HEK293 (cell line): ENCODE data around the gene MAP7.

Experiments
- CTCF ChIA-PET: fragments of 350-600 bp; formaldehyde crosslinking; extraction: SDS; loops from one replicate; lab custom pipeline; 2021; ENCODE audit warnings: antibody characterized with exemption; lab: Yijun Ruan, JAX
- POLR2A ChIA-PET: fragments of 300-600 bp; formaldehyde crosslinking; extraction: SDS; loops from one replicate; lab custom pipeline; 2020; ENCODE audit warnings: antibody characterized with exemption, inconsistent platforms; lab: Yijun Ruan, JAX
- H3K27ac ChIP-seq: fragments of 200-500 bp; sonication (Bioruptor generic); 2 replicates; pipeline ENCODE4 v1.5.1; 2014; ENCODE audit warnings: low read depth, low read length, control low read depth, inconsistent platforms; ENCODE audit errors: extremely low read depth
- H3K36me3 ChIP-seq, 2 experiments: fragments of 200-500 bp in 1 of 2; sonication (Bioruptor generic) in 1 of 2; 1 replicate in 1 of 2; 2 replicates in 1 of 2; pipeline ENCODE4 v1.5.1; 2014 to 2017; ENCODE audit warnings: inconsistent platforms in 2 of 2, low read length in 2 of 2; ENCODE audit not compliant: control insufficient read depth in 2 of 2, insufficient read depth in 1 of 2
- H3K4me1 ChIP-seq: fragments of 200-500 bp; sonication (Bioruptor generic); 2 replicates; pipeline ENCODE4 v1.5.1; 2014; ENCODE audit warnings: mild to moderate bottlenecking, low read length, inconsistent platforms; ENCODE audit not compliant: control insufficient read depth, insufficient read depth
- H3K4me3 ChIP-seq: 2 replicates; pipeline ENCODE4 v1.5.1; 2011; ENCODE audit warnings: low read depth, mild to moderate bottlenecking, control low read depth, low read length, moderate library complexity
- H3K9me3 ChIP-seq: fragments of 200-500 bp; sonication (Bioruptor generic); 2 replicates; pipeline ENCODE4 v1.5.1; 2014; ENCODE audit warnings: low read depth, low read length, inconsistent platforms; ENCODE audit not compliant: control insufficient read depth, insufficient read depth
- OSR2 ChIP-seq: fragments of 450-650 bp; formaldehyde crosslinking; IDR thresholded peaks from 2 replicates; pipeline ENCODE4 v1.5.1; 2016; ENCODE audit warnings: missing biosample characterization, missing genetic modification characterization
- PRDM6 ChIP-seq: fragments of 450-650 bp; formaldehyde crosslinking; IDR thresholded peaks from 2 replicates; pipeline ENCODE4 v1.5.1; 2017; ENCODE audit warnings: missing biosample characterization, missing genetic modification characterization
- SALL2 ChIP-seq: fragments of 450-650 bp; formaldehyde crosslinking; IDR thresholded peaks from 2 replicates; pipeline ENCODE4 v1.5.0; 2017; ENCODE audit warnings: missing biosample characterization, mild to moderate bottlenecking, missing genetic modification characterization, borderline replicate concordance
- SCRT1 ChIP-seq: fragments of 450-650 bp; formaldehyde crosslinking; IDR thresholded peaks from 2 replicates; pipeline ENCODE4 v1.5.1; 2016; ENCODE audit warnings: missing biosample characterization, missing genetic modification characterization, borderline replicate concordance
- SCRT2 ChIP-seq: fragments of 450-650 bp; formaldehyde crosslinking; IDR thresholded peaks from 2 replicates; pipeline ENCODE4 v1.5.1; 2016; ENCODE audit warnings: missing biosample characterization, missing genetic modification characterization
- SP7 ChIP-seq: fragments of 450-650 bp; formaldehyde crosslinking; IDR thresholded peaks from 2 replicates; pipeline ENCODE4 v1.5.1; 2016; ENCODE audit warnings: missing biosample characterization, missing genetic modification characterization
- WT1 ChIP-seq: fragments of 450-650 bp; formaldehyde crosslinking; IDR thresholded peaks from 2 replicates; pipeline ENCODE4 v1.5.1; 2016; ENCODE audit warnings: missing biosample characterization, missing genetic modification characterization
- ZNF366 ChIP-seq: fragments of 450-650 bp; formaldehyde crosslinking; conservative IDR thresholded peaks from 2 replicates; pipeline ENCODE4 v1.5.1; 2016; ENCODE audit warnings: missing biosample characterization, missing genetic modification characterization
- ZNF521 ChIP-seq: fragments of 450-650 bp; formaldehyde crosslinking; IDR thresholded peaks from 2 replicates; pipeline ENCODE4 v1.5.1; 2017; ENCODE audit warnings: missing biosample characterization, mild to moderate bottlenecking, missing genetic modification characterization
- ZNF529 ChIP-seq: fragments of 450-650 bp; formaldehyde crosslinking; IDR thresholded peaks from 2 replicates; pipeline ENCODE4 v1.5.1; 2017; ENCODE audit warnings: missing genetic modification characterization, missing biosample characterization; ENCODE audit not compliant: insufficient replicate concordance
- ZNF560 ChIP-seq: fragments of 450-650 bp; formaldehyde crosslinking; IDR thresholded peaks from 2 replicates; pipeline ENCODE4 v1.5.1; 2017; ENCODE audit warnings: missing biosample characterization, missing genetic modification characterization, borderline replicate concordance
- ZNF626 ChIP-seq: fragments of 450-650 bp; sonication (Bioruptor Pico); formaldehyde crosslinking; IDR thresholded peaks from 2 replicates; pipeline ENCODE4 v1.5.1; 2018; ENCODE audit warnings: missing biosample characterization, missing genetic modification characterization, inconsistent platforms
- ZNF629 ChIP-seq: fragments of 450-650 bp; formaldehyde crosslinking; IDR thresholded peaks from 2 replicates; pipeline ENCODE4 v1.5.1; 2017; ENCODE audit warnings: missing biosample characterization, missing genetic modification characterization
- ZNF837 ChIP-seq: fragments of 450-650 bp; formaldehyde crosslinking; IDR thresholded peaks from 2 replicates; pipeline ENCODE4 v1.5.1; 2016; ENCODE audit warnings: missing biosample characterization, missing genetic modification characterization
- TF ChIP-seq, protein P1 (sequence below): fragments of 450-650 bp; formaldehyde crosslinking; IDR thresholded peaks from 2 replicates; pipeline ENCODE4 v1.5.1; 2016; ENCODE audit warnings: missing biosample characterization, missing genetic modification characterization
- TF ChIP-seq, protein P2 (sequence below): fragments of 450-650 bp; formaldehyde crosslinking; IDR thresholded peaks from 2 replicates; pipeline ENCODE4 v1.5.1; 2016; ENCODE audit warnings: missing biosample characterization, missing genetic modification characterization
- TF ChIP-seq, protein P3 (sequence below): fragments of 450-650 bp; formaldehyde crosslinking; IDR thresholded peaks from 2 replicates; pipeline ENCODE4 v1.5.1; 2017; ENCODE audit warnings: missing biosample characterization, missing genetic modification characterization
- TF ChIP-seq, protein P4 (sequence below): fragments of 450-650 bp; formaldehyde crosslinking; IDR thresholded peaks from 2 replicates; pipeline ENCODE4 v1.5.1; 2016; ENCODE audit warnings: missing biosample characterization, missing genetic modification characterization

The MAP7 gene

GRCh38 chr6:136508725-136509392, 41.4 kb downstream of the MAP7 start (continued):
- TF ChIP-seq, protein P1, sequence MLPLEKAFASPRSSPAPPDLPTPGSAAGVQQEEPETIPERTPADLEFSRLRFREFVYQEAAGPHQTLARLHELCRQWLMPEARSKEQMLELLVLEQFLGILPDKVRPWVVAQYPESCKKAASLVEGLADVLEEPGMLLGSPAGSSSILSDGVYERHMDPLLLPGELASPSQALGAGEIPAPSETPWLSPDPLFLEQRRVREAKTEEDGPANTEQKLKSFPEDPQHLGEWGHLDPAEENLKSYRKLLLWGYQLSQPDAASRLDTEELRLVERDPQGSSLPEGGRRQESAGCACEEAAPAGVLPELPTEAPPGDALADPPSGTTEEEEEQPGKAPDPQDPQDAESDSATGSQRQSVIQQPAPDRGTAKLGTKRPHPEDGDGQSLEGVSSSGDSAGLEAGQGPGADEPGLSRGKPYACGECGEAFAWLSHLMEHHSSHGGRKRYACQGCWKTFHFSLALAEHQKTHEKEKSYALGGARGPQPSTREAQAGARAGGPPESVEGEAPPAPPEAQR (tag by site-specific recombination) = no peak
- no peak for TF ChIP-seq ZNF529

DNA sequence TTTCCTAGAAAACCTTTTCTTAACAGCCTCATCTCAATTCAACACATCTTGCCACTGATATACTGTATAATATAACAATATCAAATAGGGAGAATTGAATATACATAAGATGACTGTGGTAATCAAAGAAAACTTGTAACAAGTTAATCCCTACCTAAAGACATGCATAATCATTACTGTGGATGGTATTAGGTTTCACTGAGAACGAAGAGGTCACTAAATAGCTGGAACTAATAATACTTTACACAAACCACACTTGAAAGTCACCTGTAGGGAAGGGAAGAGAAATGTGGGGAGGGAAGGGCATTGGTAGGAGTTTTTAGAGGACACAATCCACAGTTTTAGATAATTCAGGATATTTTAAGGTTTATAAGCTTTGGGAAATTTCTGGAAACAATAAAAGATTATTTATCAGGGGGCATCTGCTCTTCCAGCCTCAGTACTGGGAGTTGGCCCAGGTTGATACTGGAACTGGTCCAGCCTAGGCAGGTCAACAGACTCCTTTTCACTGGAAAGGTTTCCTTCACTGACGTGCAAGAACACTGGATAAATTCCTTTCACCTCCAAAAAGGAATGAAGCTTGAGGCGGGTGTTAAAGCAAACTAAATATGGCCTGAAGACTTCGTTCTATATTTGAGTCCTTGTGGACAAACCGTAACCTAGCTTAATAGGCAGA, 44.0 kb downstream of the MAP7 start:
- Histone ChIP-seq H3K27ac (no peak overlapping the region), H3K36me3 (no peaks in the 10 kb centered on the region; a peak in 1 of 3 replicates), H3K4me3 (no peak overlapping the region), H3K9me3 (no peaks in the 10 kb centered on the region), H3K4me1 (peaks cover 16% of the 10 kb centered on the region)
- CTCF ChIA-PET = interaction anchor here (0.5 to 0.6 kb wide), 3 partner anchors 75 to 286 kb away, joined by 3 to 4 read pairs (median 3); partner anchors contain the start of gene MAP3K5
- POLR2A ChIA-PET = interaction anchor here (0.7 kb wide), 1 partner anchor 217 kb away, joined by 3 read pairs; the partner anchor contains the start of gene BCLAF1
- no peak for TF ChIP-seq WT1 (tag by site-specific recombination)
- TF ChIP-seq SALL2 (tag by site-specific recombination) = no peak
- TF ChIP-seq SCRT2 (tag by site-specific recombination) = peak; percentile 71; the same call in 1 of the 2 replicates
- no peak for TF ChIP-seq ZNF837 (tag by site-specific recombination)
- no peak for TF ChIP-seq SCRT1 (tag by site-specific recombination)
- peak; percentile 61 for TF ChIP-seq ZNF366
- 0 out of 2 replicates have a peak, but pooled peaks have one; percentile 8 for TF ChIP-seq ZNF629 (tag by site-specific recombination)
- TF ChIP-seq, protein P2, sequence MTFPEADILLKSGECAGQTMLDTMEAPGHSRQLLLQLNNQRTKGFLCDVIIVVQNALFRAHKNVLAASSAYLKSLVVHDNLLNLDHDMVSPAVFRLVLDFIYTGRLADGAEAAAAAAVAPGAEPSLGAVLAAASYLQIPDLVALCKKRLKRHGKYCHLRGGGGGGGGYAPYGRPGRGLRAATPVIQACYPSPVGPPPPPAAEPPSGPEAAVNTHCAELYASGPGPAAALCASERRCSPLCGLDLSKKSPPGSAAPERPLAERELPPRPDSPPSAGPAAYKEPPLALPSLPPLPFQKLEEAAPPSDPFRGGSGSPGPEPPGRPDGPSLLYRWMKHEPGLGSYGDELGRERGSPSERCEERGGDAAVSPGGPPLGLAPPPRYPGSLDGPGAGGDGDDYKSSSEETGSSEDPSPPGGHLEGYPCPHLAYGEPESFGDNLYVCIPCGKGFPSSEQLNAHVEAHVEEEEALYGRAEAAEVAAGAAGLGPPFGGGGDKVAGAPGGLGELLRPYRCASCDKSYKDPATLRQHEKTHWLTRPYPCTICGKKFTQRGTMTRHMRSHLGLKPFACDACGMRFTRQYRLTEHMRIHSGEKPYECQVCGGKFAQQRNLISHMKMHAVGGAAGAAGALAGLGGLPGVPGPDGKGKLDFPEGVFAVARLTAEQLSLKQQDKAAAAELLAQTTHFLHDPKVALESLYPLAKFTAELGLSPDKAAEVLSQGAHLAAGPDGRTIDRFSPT (tag by site-specific recombination) = peak; percentile 45; the same call in 1 of the 2 replicates
- TF ChIP-seq, protein P3, sequence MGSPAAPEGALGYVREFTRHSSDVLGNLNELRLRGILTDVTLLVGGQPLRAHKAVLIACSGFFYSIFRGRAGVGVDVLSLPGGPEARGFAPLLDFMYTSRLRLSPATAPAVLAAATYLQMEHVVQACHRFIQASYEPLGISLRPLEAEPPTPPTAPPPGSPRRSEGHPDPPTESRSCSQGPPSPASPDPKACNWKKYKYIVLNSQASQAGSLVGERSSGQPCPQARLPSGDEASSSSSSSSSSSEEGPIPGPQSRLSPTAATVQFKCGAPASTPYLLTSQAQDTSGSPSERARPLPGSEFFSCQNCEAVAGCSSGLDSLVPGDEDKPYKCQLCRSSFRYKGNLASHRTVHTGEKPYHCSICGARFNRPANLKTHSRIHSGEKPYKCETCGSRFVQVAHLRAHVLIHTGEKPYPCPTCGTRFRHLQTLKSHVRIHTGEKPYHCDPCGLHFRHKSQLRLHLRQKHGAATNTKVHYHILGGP (tag by site-specific recombination) = 0 out of 2 replicates have a peak, but pooled peaks have one; percentile 16
- peak; percentile 88 for TF ChIP-seq SP7 (tag by site-specific recombination)
- 0 out of 2 replicates have a peak, but pooled peaks have one; percentile 20 for TF ChIP-seq OSR2 (tag by site-specific recombination)
- TF ChIP-seq PRDM6 (tag by site-specific recombination) = peak; percentile 39
- TF ChIP-seq, protein P4, sequence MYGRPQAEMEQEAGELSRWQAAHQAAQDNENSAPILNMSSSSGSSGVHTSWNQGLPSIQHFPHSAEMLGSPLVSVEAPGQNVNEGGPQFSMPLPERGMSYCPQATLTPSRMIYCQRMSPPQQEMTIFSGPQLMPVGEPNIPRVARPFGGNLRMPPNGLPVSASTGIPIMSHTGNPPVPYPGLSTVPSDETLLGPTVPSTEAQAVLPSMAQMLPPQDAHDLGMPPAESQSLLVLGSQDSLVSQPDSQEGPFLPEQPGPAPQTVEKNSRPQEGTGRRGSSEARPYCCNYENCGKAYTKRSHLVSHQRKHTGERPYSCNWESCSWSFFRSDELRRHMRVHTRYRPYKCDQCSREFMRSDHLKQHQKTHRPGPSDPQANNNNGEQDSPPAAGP (tag by site-specific recombination) = no peak
- TF ChIP-seq ZNF560 (tag by site-specific recombination) = no peak
- TF ChIP-seq ZNF626 = no peak
- no peak for TF ChIP-seq ZNF521 (tag by site-specific recombination)
